ENCODE data around the gene RAB9A. TPM values are rescaled to one million over a fixed set of nuclear protein-coding genes. Genes with fewer than 3 reads are reported as not detected.

RAB9A gene
- total RNA-seq, 1 donor from 2014 or later: 34.2 TPM

DNA sequence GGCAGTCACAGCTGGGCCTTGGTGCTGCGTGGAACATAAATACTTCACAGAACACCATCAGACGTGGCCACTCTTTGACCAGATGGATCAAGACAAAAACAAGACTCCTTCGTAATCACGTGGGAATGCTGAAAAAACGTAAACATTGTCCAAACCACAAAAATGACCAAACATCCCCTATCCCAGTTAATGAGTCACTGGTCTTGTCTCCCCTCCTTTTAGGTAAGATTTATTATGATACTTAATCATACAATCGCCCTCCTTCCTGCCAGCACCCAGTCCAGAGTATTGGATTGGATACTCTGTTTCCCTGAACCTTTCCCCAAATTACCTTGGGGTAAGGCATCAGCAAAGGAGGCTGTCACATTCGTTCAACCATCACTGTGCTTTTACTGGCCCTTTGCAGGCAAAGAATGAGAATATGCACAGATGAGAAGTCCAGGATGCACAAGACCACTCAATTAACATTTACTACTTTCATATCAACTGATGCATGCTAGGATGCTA is 36.6 kb upstream of the RAB9A start:
- peak overlapping the region; percentile 82 for H3K4me3 ChIP-seq (ENCODE audit: insufficient read depth, low read depth, low read length)
- H3K4me1 ChIP-seq (ENCODE audit: insufficient read depth, low read length): peaks cover 4% of the 10 kb centered on the region
- Mint-ChIP-seq H3K36me3 (ENCODE audit: low read depth, unreplicated experiment) (no peaks in the 10 kb centered on the region), H3K4me3 (ENCODE audit: unreplicated experiment) (peak overlapping the region; percentile 89), H3K27me3 (ENCODE audit: low read depth, unreplicated experiment) (no peaks in the 10 kb centered on the region), H3K27ac (ENCODE audit: unreplicated experiment) (peak overlapping the region; percentile 85), H3K9me3 (ENCODE audit: unreplicated experiment) (no peaks in the 10 kb centered on the region), H3K4me1 (ENCODE audit: low read depth, unreplicated experiment) (peaks cover 12% of the 10 kb centered on the region)
- FAIRE-seq (peak; percentile 99), DNase-seq (ENCODE audit: low read depth) (peak; percentile 96)
- H3K4me2 ChIP-seq (ENCODE audit: low read length): peak overlapping the region; percentile 93
- no peaks in the 10 kb centered on the region for H4K20me1 ChIP-seq (ENCODE audit: insufficient read depth, low read length)
- TF ChIP-seq, protein P1, sequence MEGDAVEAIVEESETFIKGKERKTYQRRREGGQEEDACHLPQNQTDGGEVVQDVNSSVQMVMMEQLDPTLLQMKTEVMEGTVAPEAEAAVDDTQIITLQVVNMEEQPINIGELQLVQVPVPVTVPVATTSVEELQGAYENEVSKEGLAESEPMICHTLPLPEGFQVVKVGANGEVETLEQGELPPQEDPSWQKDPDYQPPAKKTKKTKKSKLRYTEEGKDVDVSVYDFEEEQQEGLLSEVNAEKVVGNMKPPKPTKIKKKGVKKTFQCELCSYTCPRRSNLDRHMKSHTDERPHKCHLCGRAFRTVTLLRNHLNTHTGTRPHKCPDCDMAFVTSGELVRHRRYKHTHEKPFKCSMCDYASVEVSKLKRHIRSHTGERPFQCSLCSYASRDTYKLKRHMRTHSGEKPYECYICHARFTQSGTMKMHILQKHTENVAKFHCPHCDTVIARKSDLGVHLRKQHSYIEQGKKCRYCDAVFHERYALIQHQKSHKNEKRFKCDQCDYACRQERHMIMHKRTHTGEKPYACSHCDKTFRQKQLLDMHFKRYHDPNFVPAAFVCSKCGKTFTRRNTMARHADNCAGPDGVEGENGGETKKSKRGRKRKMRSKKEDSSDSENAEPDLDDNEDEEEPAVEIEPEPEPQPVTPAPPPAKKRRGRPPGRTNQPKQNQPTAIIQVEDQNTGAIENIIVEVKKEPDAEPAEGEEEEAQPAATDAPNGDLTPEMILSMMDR (IDR thresholded peaks at IDR 0.05; ENCODE audit: insufficient read depth, low read depth, low read length): no peak
- no peak for TF ChIP-seq EZH2 (IDR thresholded peaks at IDR 0.05; ENCODE audit: insufficient read depth, low read length)
- no peaks in the 10 kb centered on the region for H3K36me3 ChIP-seq (ENCODE audit: insufficient read depth, low read length)
- H2AFZ ChIP-seq (ENCODE audit: low read depth, low read length): peak overlapping the region; percentile 30
- H3K79me2 ChIP-seq (ENCODE audit: insufficient read depth, low read length): no peaks in the 10 kb centered on the region
- H3K27ac ChIP-seq (ENCODE audit: low read depth, low read length): peak overlapping the region; percentile 97
- no peaks in the 10 kb centered on the region for H3K9me3 ChIP-seq (ENCODE audit: insufficient read depth, low read depth, low read length)
- H3K27me3 ChIP-seq (ENCODE audit: insufficient read depth, low read length): no peaks in the 10 kb centered on the region
- H3K9ac ChIP-seq (ENCODE audit: low read length): peak overlapping the region; percentile 96

DNA sequence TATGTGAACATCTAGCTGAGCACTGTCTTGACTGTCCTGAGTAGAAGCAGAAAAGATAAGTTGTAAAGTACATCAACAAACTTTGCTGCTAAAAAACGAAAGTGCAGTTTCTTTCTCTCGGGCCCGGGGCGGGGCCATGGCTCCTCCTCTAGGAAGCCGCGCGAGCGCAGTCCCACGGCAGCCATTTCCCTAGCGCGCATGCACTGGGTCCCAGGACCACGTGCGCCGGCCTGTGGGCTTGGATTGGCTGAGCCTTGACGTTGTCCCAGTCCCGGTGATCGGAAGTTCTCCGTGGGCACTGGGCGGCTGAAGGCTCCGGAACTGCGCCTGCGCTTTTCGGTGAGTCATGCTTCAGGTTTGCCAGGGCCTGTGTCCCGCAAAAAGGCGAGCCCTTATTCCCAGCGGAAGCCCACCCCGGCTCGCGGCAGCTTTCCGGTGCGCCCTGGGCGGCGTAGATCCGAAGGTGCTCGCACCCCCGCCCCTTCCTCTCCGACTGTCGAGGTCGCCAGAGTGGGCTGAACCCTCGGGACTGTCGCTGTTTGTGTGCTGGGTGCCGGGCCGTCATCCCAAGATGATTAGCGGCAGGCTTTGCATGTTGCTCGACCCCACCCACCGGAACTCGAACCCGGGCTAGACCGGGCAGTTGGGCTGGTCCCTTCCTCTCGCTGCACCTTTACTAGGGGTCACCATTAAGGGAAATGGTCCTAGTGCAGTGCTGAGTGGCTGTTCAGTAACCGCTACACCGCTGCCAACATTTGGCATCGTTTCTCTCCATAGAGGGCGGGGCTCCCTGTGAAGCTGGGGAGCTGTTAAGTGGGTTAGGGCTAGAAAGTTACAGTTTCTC is 35.9 kb upstream of the RAB9A start, which contains the start of gene TCEANC:
TSS of gene TCEANC (plus strand) at position 292 of the 844 bp plus-strand sequence. CDS start 9,368 bp downstream, outside the sequence.
- Histone ChIP-seq H3K27me3 (ENCODE audit: insufficient read depth, low read length) (no peaks in the 10 kb centered on the region), H3K9me3 (ENCODE audit: insufficient read depth, low read depth, low read length) (no peaks in the 10 kb centered on the region), H3K9ac (ENCODE audit: low read length) (peak within 1 kb of the TSS; percentile 96), H3K4me3 (ENCODE audit: insufficient read depth, low read depth, low read length) (peak within 1 kb of the TSS; percentile 82), H3K36me3 (ENCODE audit: insufficient read depth, low read length) (no peaks in the 10 kb centered on the region), H3K4me1 (ENCODE audit: insufficient read depth, low read length) (peaks cover 4% of the 10 kb centered on the region), H3K4me2 (ENCODE audit: low read length) (peak within 1 kb of the TSS; percentile 93), H3K27ac (ENCODE audit: low read depth, low read length) (peak within 1 kb of the TSS; percentile 97), H2AFZ (ENCODE audit: low read depth, low read length) (peak within 1 kb of the TSS; percentile 64), H4K20me1 (ENCODE audit: insufficient read depth, low read length) (no peaks in the 10 kb centered on the region), H3K79me2 (ENCODE audit: insufficient read depth, low read length) (no peaks in the 10 kb centered on the region)
- FAIRE-seq (no peak), DNase-seq (ENCODE audit: low read depth) (peak; percentile 95)
- H3K9me3 Mint-ChIP-seq (ENCODE audit: unreplicated experiment): no peaks in the 10 kb centered on the region
- H3K4me3 Mint-ChIP-seq (ENCODE audit: unreplicated experiment): peak within 1 kb of the TSS; percentile 89
- peaks cover 6% of the 10 kb centered on the region for H3K4me1 Mint-ChIP-seq (ENCODE audit: low read depth, unreplicated experiment)
- H3K27ac Mint-ChIP-seq (ENCODE audit: unreplicated experiment): peak within 1 kb of the TSS; percentile 91
- TF ChIP-seq, protein P1 (IDR thresholded peaks at IDR 0.05; ENCODE audit: insufficient read depth, low read depth, low read length): no peak
- TF ChIP-seq EZH2 (IDR thresholded peaks at IDR 0.05; ENCODE audit: insufficient read depth, low read length): no peak
- no peaks in the 10 kb centered on the region for H3K27me3 Mint-ChIP-seq (ENCODE audit: low read depth, unreplicated experiment)
- H3K36me3 Mint-ChIP-seq (ENCODE audit: low read depth, unreplicated experiment): no peaks in the 10 kb centered on the region
